ENCODE results near the gene PNLIPRP2.

The PNLIPRP2 gene

DNA sequence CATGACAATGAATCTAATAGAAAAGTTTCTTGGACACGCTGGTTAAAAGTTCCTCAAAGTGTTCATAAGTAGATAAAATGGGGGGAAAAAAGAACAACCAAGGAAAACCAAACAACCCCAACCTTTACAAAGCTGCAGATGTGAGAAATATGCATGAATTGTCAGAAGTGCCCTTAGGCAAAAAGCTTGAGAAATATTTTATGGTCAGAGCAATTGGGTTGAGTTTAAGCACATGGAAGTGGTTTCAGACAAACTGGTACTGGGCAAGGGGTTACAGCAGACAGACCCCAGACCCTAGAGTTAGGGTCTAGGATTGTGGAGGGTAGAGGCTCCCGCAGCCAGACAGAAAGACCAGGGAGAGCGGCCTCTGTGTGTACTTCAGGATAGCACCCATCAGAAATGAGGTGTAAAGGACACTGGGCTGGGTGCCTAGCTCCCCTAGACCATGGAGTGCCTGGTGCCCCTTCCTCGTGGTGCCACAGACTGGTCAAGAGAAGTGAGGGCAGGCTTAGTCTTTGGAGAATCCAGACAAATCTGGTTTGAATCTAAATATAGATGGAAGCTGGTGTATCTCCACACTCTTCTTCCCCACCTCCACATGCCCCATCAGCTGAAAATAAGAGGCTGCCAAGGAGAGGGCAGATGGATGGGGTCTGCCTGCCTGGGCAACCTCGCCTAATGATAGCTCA is 37.3 kb downstream of the PNLIPRP2 start:
- no peak for FAIRE-seq

GRCh38 chr10:116659049-116659670 is 38.4 kb downstream of the PNLIPRP2 start:
- no peak for FAIRE-seq

GRCh38 chr10:116660860-116661259 is 40.1 kb downstream of the PNLIPRP2 start:
- FAIRE-seq: no peak

GRCh38 chr10:116663342-116663741 is 42.6 kb downstream of the PNLIPRP2 start:
- no peak for FAIRE-seq

GRCh38 chr10:116664631-116665030 is 43.9 kb downstream of the PNLIPRP2 start:
- FAIRE-seq: no peak

- FAIRE-seq: no peak
Observed at GRCh38 chr10:116665541-116666125, 44.9 kb downstream of the PNLIPRP2 start.

GRCh38 chr10:116667484-116667883 is 46.7 kb downstream of the PNLIPRP2 start:
- FAIRE-seq: no peak

DNA sequence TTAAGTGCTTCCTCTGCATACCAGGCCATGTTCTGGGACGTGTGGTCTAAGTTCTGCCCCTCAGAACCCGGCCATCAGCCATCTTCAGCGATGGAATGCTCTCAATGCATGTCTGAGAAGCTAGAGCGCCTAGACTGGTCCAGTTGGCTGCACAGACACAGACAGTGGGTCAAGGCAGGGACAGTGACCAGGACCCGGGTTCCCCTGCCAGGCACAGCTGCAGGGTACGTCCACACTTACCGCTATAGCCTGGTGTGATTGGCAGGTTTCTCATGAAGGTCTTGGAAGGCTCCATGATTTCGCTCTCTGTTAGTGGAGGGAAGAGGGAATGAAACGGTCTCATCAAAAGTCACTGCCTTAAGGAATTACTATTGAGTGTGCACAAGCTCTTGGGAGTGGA is 47.3 kb downstream of the PNLIPRP2 start:
- no peak for FAIRE-seq

DNA sequence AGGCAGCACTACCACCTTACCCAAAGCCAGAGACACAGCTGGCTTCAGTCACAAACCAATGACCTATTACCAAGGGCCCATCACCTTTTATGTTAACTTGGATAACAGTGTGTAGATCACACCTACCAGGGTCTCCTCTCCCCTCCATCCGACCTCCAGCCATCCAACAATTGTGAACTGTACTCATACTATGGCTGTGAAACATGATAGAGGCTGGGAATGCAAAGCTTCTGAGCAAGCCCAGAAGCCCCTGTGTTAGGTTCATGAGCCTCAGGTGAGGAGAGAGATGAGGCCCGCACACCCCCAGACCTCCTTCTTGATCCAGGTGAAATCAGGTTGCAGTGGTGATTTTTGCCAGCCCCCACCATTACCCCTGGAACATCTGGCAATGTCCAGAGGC is 47.7 kb downstream of the PNLIPRP2 start:
- FAIRE-seq: no peak

DNA sequence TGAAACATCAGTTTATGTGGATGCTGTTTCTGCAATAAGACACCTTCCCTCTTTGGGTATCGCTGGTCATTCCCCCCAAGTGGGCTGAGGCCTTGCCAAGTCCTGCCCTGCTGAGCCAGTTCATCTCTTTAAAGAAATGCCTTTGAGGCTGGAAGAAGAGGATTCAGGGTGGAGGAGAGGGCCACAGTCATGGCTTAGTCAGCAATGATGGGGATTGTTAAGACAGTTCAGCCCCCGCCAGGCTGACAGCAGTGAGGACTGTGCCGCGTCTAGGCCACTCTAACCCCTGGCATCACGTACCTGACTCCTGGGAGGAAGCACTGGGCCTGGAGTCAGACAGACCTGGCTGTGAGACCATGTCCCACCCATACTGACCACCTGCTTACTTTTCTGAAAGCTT is 48.3 kb downstream of the PNLIPRP2 start:
- no peak for FAIRE-seq

DNA sequence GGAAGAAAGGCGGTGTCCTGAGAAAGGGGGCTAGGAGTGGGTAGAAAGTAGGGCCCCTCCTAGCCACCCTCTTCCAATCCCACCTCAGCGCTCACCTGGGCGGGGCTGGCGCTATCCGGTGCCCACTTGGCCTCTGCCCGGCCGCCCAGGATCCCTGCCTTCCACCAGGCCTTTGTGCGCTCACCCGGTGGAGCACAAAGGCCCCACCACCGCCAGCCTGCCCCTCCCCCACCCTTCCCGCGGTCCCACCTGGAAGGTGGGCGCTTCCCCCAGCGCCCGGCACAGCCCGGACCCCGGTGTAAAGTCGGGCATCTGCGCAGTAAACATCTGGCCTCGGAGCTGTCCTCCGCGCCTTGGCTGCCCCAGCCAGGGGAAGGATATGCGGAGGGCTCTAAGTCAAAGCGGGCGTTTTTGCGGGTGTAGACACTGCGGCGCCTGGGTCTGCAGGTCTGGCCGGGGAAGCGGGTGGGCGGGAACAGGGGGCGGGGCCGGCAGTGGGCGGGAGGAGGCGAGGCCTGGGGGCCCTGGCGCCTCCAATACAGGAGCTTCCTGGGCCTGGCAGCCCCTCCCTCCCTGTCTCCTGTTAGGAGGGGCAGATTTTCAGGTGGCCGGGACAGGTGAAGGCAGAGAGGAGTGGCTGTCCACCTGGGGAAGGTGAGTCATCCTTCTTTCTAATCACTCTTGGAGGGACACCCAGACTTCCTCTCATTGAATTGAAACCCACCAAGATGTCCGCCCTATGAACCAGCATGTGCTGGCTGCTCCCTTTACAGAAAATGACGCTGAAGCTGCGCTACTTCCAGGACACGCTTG is 49.3 kb downstream of the PNLIPRP2 start:
- FAIRE-seq: no peak

- FAIRE-seq: no peak
Observed at GRCh38 chr10:116670706-116671105, 50.0 kb downstream of the PNLIPRP2 start.

DNA sequence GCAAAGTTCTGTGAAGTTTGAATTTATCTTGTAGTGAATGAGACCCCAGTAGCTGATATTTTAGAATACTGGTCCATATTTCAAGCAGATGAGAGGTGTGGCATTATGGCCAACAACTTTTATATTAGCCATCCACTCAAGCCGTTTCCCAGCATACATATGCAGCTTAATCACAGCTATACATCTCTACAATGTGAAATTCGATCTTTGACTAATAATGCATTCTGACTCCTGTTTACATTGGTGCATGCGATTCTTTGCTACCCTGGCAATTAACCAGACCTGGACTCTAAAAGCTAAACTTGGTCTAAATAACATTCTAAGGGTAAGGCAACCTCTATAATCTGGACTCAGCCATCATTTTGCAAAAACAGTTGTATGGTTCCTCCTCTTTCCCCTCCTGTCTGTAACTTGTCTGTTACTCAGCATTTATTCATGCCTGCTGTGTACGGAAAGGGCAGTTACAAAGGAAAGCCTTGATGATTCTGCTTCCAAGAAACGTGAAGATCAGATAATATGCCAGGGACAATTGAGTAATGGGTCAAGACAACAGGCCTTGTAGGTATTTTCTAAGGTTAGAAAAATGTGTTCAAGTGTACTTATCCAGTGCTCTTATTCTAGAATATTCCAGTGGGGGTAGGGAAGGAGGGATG is 50.6 kb downstream of the PNLIPRP2 start:
- no peak for FAIRE-seq

DNA sequence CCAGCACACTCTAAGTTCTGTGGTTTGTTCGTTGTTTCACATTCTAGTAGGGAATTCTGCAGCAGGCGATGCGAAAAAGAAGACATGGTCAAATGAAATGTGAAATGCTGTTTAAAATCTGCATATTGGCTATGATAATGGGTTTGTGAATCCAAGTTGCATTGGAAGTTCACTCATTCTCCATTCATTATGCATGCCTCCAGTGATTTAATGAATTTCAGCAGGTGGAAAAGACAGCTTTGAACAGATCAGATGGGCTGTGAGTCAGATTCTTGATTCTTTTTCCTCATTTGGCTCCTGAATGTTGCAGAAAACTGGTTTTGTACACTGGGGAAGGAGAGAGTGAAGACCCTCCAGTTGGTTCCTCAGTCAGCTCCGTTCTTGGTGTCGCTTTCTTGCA is 52.1 kb downstream of the PNLIPRP2 start:
- no peak for FAIRE-seq

- FAIRE-seq: no peak
Observed at GRCh38 chr10:116673866-116674265, 53.1 kb downstream of the PNLIPRP2 start.

- no peak for FAIRE-seq
Observed at GRCh38 chr10:116674901-116675423, 54.2 kb downstream of the PNLIPRP2 start.

- no peak for FAIRE-seq
Observed at GRCh38 chr10:116676118-116676517, 55.4 kb downstream of the PNLIPRP2 start.

- no peak for FAIRE-seq
Observed at GRCh38 chr10:116676633-116677032, 55.9 kb downstream of the PNLIPRP2 start.

GRCh38 chr10:116679351-116679750 is 58.6 kb downstream of the PNLIPRP2 start:
- no peak for FAIRE-seq

GRCh38 chr10:116683166-116683565 is 62.4 kb downstream of the PNLIPRP2 start:
- FAIRE-seq: no peak

GRCh38 chr10:116683821-116684220 is 63.1 kb downstream of the PNLIPRP2 start:
- no peak for FAIRE-seq

DNA sequence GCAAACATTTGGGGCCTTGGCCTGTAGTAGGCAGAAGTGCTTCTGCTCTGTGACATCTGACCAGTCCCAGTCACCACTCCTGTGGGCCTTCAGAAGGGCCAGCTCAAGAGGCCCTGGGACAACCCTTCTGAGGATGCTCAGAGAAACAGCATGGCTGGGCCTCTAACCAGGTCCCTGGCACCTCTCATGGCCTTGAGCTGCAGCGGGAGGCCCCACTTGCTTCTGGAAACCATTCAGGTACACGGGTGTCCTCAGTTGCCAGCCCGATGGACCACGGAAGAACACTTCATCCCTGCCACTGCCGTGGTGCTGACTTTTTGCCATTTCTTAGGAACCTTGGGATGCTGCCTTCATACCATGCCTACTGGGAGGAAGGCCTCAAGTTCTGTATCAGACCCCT is 64.0 kb downstream of the PNLIPRP2 start:
- FAIRE-seq: no peak

- no peak for FAIRE-seq
Observed at GRCh38 chr10:116685807-116686206, 65.1 kb downstream of the PNLIPRP2 start.

Measured in A204.1 (cell line).